A549 (cell line): Measurements from ENCODE around the gene XYLT1. TPM values are rescaled to one million over a fixed set of nuclear protein-coding genes. Genes with fewer than 3 reads are reported as not detected.

Experiments used
- ATAC-seq, 2 experiments: fragments of 200-7000 bp in 1 of 2; fragments of >200 bp in 1 of 2; cut with Nextera tagmentation in 1 of 2; cut with Tn5 transposase in 1 of 2; 3 replicates each; pipeline versions ENCODE4 v1.8.0 to v1.9.1; 2018 to 2020; ENCODE audit warnings: mild to moderate bottlenecking in 1 of 2, moderate library complexity in 1 of 2
- CTCF ChIA-PET: fragments of 300-600 bp; sonication (Branson Sonifier 250); formaldehyde crosslinking; extraction: SDS; loops from one replicate; lab custom pipeline; 2021; ENCODE audit warnings: antibody characterized with exemption, inconsistent platforms; lab: Yijun Ruan, JAX
- POLR2A ChIA-PET: fragments of 350-600 bp; formaldehyde crosslinking; extraction: SDS; loops from one replicate; lab custom pipeline; 2021; ENCODE audit warnings: antibody characterized with exemption, inconsistent platforms; lab: Yijun Ruan, JAX
- DNase-seq, 2 experiments: peaks; one replicate each; pipeline versions ENCODE4 v3.0.0 to v3.0.0-alpha.2; 2011 to 2016; ENCODE audit warnings: low read depth in 1 of 2, low spot score in 1 of 2
- FAIRE-seq: peaks from 2 replicates; lab custom pipeline; 2011; peaks lifted over from hg19 to GRCh38; lab: Jason Lieb, UNC
- H3K27ac ChIP-seq, 2 experiments: fragments of >200 bp; sonication (Bioruptor Twin); formaldehyde crosslinking; 3 replicates each; pipeline ENCODE4 v1.5.1; 2016 to 2017
- H3K4me1 ChIP-seq: fragments of >200 bp; sonication (Bioruptor Twin); formaldehyde crosslinking; 3 replicates; pipeline ENCODE4 v1.6.1; 2016
- H3K4me2 ChIP-seq: fragments of >200 bp; sonication (Bioruptor Twin); formaldehyde crosslinking; 3 replicates; pipeline ENCODE4 v1.6.1; 2016
- H3K4me3 ChIP-seq: fragments of >200 bp; sonication (Bioruptor Twin); formaldehyde crosslinking; 3 replicates; pipeline ENCODE4 v1.5.1; 2016
- H3K9me3 ChIP-seq: fragments of >200 bp; sonication (Bioruptor Twin); formaldehyde crosslinking; 3 replicates; pipeline ENCODE4 v1.6.1; 2016
- CBX8 ChIP-seq: fragments of 200-600 bp; sonication (generic); IDR thresholded peaks from 2 replicates; pipeline ENCODE4 v1.6.1; 2016
- CEBPB ChIP-seq, 2 experiments: fragments of >200 bp in 1 of 2; sonication (Bioruptor Twin) in 1 of 2; formaldehyde crosslinking in 1 of 2; IDR thresholded peaks; 2 replicates each; pipeline ENCODE4 v1.6.1; 2012 to 2016
- CHD4 ChIP-seq: fragments of 200-600 bp; sonication (generic); IDR thresholded peaks from 2 replicates; pipeline ENCODE4 v1.6.1; 2016; ENCODE audit warnings: antibody characterized with exemption, mild to moderate bottlenecking, borderline replicate concordance
- CTCF ChIP-seq: fragments of >200 bp; sonication (Bioruptor Twin); formaldehyde crosslinking; IDR thresholded peaks from 3 replicates; pipeline ENCODE4 v1.5.1; 2016
- EHF ChIP-seq: fragments of 250-450 bp; sonication (Bioruptor Pico); IDR thresholded peaks from 2 replicates; pipeline ENCODE4 v1.5.0; 2020; ENCODE audit warnings: mild to moderate bottlenecking
- EHMT2 ChIP-seq: fragments of 200-600 bp; sonication (generic); IDR thresholded peaks from 2 replicates; pipeline ENCODE4 v1.6.1; 2016; ENCODE audit warnings: antibody characterized with exemption, low read depth, mild to moderate bottlenecking, moderate library complexity
- ELK1 ChIP-seq: fragments of 150-350 bp; IDR thresholded peaks from 2 replicates; pipeline ENCODE4 v1.6.1; 2014; ENCODE audit warnings: low read depth, mild to moderate bottlenecking, low read length
- EP300 ChIP-seq, 2 experiments: fragments of >200 bp; sonication (Bioruptor Twin); formaldehyde crosslinking; IDR thresholded peaks; 2 replicates in 1 of 2; 3 replicates in 1 of 2; pipeline ENCODE4 v1.6.1; 2016 to 2017
- ESRRA ChIP-seq: fragments of 150-350 bp; IDR thresholded peaks from 2 replicates; pipeline ENCODE4 v1.6.1; 2014; ENCODE audit warnings: mild to moderate bottlenecking, low read length, borderline replicate concordance
- FOSB ChIP-seq: fragments of 250-450 bp; sonication (Bioruptor Pico); IDR thresholded peaks from 2 replicates; pipeline ENCODE4 v1.5.0; 2020; ENCODE audit warnings: mild to moderate bottlenecking, moderate library complexity
- GATA3 ChIP-seq: IDR thresholded peaks from 2 replicates; pipeline ENCODE4 v1.6.1; 2012; ENCODE audit warnings: borderline replicate concordance
- HEYL ChIP-seq: fragments of 250-450 bp; sonication (Bioruptor Pico); IDR thresholded peaks from 2 replicates; pipeline ENCODE4 v1.8.0; 2021; ENCODE audit warnings: mild to moderate bottlenecking, moderate library complexity
- HOXA7 ChIP-seq: fragments of 250-450 bp; sonication (Bioruptor Pico); IDR thresholded peaks from 2 replicates; pipeline ENCODE4 v1.5.0; 2020; ENCODE audit warnings: mild to moderate bottlenecking, moderate library complexity
- HOXB5 ChIP-seq: fragments of 250-450 bp; sonication (Bioruptor Pico); IDR thresholded peaks from 2 replicates; pipeline ENCODE4 v1.5.0; 2020; ENCODE audit warnings: mild to moderate bottlenecking, moderate library complexity
- JUN ChIP-seq, 2 experiments: fragments of >200 bp; sonication (Bioruptor Twin); formaldehyde crosslinking; IDR thresholded peaks; 2 replicates in 1 of 2; 3 replicates in 1 of 2; pipeline ENCODE4 v1.6.1; 2016 to 2017
- JUNB ChIP-seq: fragments of >200 bp; sonication (Bioruptor Twin); formaldehyde crosslinking; IDR thresholded peaks from 2 replicates; pipeline ENCODE4 v1.6.1; 2016
- KDM1A ChIP-seq: fragments of 200-600 bp; sonication (generic); IDR thresholded peaks from 2 replicates; pipeline ENCODE4 v1.6.1; 2016; ENCODE audit warnings: low read depth, mild to moderate bottlenecking
- KDM5A ChIP-seq: fragments of 200-600 bp; sonication (generic); IDR thresholded peaks from 2 replicates; pipeline ENCODE4 v1.6.1; 2016; ENCODE audit warnings: antibody characterized with exemption, mild to moderate bottlenecking
- MYC ChIP-seq: IDR thresholded peaks from 2 replicates; pipeline ENCODE4 v1.6.1; 2012; ENCODE audit warnings: mild to moderate bottlenecking, inconsistent platforms, low read length, improper control_type of control experiment, borderline replicate concordance
- NR3C1 ChIP-seq: fragments of >200 bp; sonication (Bioruptor Twin); formaldehyde crosslinking; IDR thresholded peaks from 3 replicates; pipeline ENCODE4 v1.6.1; 2017
- POLR2AphosphoS2 ChIP-seq: conservative IDR thresholded peaks from 2 replicates; pipeline ENCODE4 v1.6.1; 2012; ENCODE audit warnings: low read length, improper control_type of control experiment, inconsistent platforms
- RAD21 ChIP-seq, 2 experiments: fragments of >200 bp in 1 of 2; sonication (Bioruptor Twin) in 1 of 2; formaldehyde crosslinking in 1 of 2; IDR thresholded peaks in 1 of 2; conservative IDR thresholded peaks in 1 of 2; 2 replicates in 1 of 2; 3 replicates in 1 of 2; pipeline ENCODE4 v1.6.1; 2012 to 2018; ENCODE audit warnings: inconsistent platforms in 1 of 2
- RARB ChIP-seq: fragments of 250-450 bp; sonication (Bioruptor Pico); IDR thresholded peaks from 2 replicates; pipeline ENCODE4 v1.8.0; 2021; ENCODE audit warnings: mild to moderate bottlenecking, moderate library complexity
- RNF2 ChIP-seq: fragments of 200-600 bp; sonication (generic); IDR thresholded peaks from 2 replicates; pipeline ENCODE4 v1.6.1; 2016; ENCODE audit warnings: low read depth, mild to moderate bottlenecking, antibody characterized with exemption, moderate library complexity, borderline replicate concordance
- SREBF2 ChIP-seq: fragments of 450-650 bp; IDR thresholded peaks from 2 replicates; pipeline ENCODE4 v1.6.1; 2014; ENCODE audit warnings: mild to moderate bottlenecking, moderate library complexity
- ZFP36 ChIP-seq: fragments of 450-650 bp; IDR thresholded peaks from 2 replicates; pipeline ENCODE4 v1.6.1; 2014; ENCODE audit warnings: borderline replicate concordance; ENCODE audit not compliant: partially characterized antibody
- WGBS: methylation state at CpG from one replicate; pipeline ENCODE4 v1.1.6; 2017; ENCODE audit errors: missing lambda C conversion rate; 5-methylcytosine and 5-hydroxymethylcytosine counted together
- polyA plus RNA-seq, 4 experiments: library from polyadenylated mRNA; depleted of rRNA in 3 of 4; stranded (reverse); fragments of >200 nt; fragmentation: RNase III in 1 of 4; extraction: RNeasy Plus Mini Kit Qiagen cat#74134 plus additional on column Dnase treatment in 1 of 4; gene quantifications; 2 replicates in 3 of 4; 3 replicates in 1 of 4; pipeline ENCODE4 v1.2.3, GENCODE V29; 2011 to 2017
- TF ChIP-seq, protein P1 (sequence below): fragments of 200-600 bp; sonication (generic); IDR thresholded peaks from 2 replicates; pipeline ENCODE4 v1.6.1; 2016; ENCODE audit warnings: antibody characterized with exemption, mild to moderate bottlenecking, moderate library complexity
- TF ChIP-seq, protein P2 (sequence below): fragments of 250-450 bp; sonication (Bioruptor Pico); IDR thresholded peaks from 2 replicates; pipeline ENCODE4 v1.5.0; 2020; ENCODE audit warnings: low read depth, mild to moderate bottlenecking, moderate library complexity
- TF ChIP-seq, protein P3 (sequence below): fragments of >200 bp; sonication (Bioruptor Twin); formaldehyde crosslinking; IDR thresholded peaks from 2 replicates; pipeline ENCODE4 v1.6.1; 2016

Gene XYLT1
- polyA plus RNA-seq, 2 of the 4 experiments (the other 2 are of a cell fraction), result 0.78 to 0.88 TPM

- no peak overlapping the region for H3K4me3 ChIP-seq
- no peak overlapping the region for H3K4me2 ChIP-seq
- WGBS, result 0% methylated on average over 1 of the region's 1 CpG
- TF ChIP-seq, protein P1, sequence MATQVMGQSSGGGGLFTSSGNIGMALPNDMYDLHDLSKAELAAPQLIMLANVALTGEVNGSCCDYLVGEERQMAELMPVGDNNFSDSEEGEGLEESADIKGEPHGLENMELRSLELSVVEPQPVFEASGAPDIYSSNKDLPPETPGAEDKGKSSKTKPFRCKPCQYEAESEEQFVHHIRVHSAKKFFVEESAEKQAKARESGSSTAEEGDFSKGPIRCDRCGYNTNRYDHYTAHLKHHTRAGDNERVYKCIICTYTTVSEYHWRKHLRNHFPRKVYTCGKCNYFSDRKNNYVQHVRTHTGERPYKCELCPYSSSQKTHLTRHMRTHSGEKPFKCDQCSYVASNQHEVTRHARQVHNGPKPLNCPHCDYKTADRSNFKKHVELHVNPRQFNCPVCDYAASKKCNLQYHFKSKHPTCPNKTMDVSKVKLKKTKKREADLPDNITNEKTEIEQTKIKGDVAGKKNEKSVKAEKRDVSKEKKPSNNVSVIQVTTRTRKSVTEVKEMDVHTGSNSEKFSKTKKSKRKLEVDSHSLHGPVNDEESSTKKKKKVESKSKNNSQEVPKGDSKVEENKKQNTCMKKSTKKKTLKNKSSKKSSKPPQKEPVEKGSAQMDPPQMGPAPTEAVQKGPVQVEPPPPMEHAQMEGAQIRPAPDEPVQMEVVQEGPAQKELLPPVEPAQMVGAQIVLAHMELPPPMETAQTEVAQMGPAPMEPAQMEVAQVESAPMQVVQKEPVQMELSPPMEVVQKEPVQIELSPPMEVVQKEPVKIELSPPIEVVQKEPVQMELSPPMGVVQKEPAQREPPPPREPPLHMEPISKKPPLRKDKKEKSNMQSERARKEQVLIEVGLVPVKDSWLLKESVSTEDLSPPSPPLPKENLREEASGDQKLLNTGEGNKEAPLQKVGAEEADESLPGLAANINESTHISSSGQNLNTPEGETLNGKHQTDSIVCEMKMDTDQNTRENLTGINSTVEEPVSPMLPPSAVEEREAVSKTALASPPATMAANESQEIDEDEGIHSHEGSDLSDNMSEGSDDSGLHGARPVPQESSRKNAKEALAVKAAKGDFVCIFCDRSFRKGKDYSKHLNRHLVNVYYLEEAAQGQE, result no peak
- no peak for TF ChIP-seq RNF2
- TF ChIP-seq, protein P2, sequence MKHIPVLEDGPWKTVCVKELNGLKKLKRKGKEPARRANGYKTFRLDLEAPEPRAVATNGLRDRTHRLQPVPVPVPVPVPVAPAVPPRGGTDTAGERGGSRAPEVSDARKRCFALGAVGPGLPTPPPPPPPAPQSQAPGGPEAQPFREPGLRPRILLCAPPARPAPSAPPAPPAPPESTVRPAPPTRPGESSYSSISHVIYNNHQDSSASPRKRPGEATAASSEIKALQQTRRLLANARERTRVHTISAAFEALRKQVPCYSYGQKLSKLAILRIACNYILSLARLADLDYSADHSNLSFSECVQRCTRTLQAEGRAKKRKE (CRISPR knock-in tag), result no peak
- TF ChIP-seq KDM1A, result no peak
- TF ChIP-seq NR3C1, result no peak
- TF ChIP-seq CEBPB (IDR thresholded peaks at IDR 0.05), result no peak
- no peak for TF ChIP-seq CTCF
- no peak for TF ChIP-seq GATA3
- no peak for TF ChIP-seq HEYL (CRISPR knock-in tag)
- TF ChIP-seq, protein P3, sequence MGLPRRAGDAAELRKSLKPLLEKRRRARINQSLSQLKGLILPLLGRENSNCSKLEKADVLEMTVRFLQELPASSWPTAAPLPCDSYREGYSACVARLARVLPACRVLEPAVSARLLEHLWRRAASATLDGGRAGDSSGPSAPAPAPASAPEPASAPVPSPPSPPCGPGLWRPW, result no peak
- TF ChIP-seq POLR2AphosphoS2, result no peak
- no peak for TF ChIP-seq RARB (CRISPR knock-in tag)
- no peak for TF ChIP-seq RAD21 (conservative IDR thresholded peaks at IDR 0.05 in 1 of 2, IDR thresholded peaks at IDR 0.05 in 1 of 2)
- TF ChIP-seq CHD4, result no peak
- TF ChIP-seq EHMT2, result no peak
- no peak for TF ChIP-seq KDM5A
- TF ChIP-seq MYC, result no peak
- TF ChIP-seq, all 56 proteins: peak for 0
- no peak for ATAC-seq
- H3K9me3 ChIP-seq, result no peaks in the 10 kb centered on the region
- no peak for DNase-seq
- POLR2A ChIA-PET, result no interaction called here
- no peak for FAIRE-seq
- CTCF ChIA-PET, result no interaction called here
- no peaks in the 10 kb centered on the region for H3K4me1 ChIP-seq
- H3K27ac ChIP-seq, result no peak overlapping the region
Measured at GRCh38 chr16:17083628-17084027, 387.1 kb downstream of the XYLT1 start.

DNA sequence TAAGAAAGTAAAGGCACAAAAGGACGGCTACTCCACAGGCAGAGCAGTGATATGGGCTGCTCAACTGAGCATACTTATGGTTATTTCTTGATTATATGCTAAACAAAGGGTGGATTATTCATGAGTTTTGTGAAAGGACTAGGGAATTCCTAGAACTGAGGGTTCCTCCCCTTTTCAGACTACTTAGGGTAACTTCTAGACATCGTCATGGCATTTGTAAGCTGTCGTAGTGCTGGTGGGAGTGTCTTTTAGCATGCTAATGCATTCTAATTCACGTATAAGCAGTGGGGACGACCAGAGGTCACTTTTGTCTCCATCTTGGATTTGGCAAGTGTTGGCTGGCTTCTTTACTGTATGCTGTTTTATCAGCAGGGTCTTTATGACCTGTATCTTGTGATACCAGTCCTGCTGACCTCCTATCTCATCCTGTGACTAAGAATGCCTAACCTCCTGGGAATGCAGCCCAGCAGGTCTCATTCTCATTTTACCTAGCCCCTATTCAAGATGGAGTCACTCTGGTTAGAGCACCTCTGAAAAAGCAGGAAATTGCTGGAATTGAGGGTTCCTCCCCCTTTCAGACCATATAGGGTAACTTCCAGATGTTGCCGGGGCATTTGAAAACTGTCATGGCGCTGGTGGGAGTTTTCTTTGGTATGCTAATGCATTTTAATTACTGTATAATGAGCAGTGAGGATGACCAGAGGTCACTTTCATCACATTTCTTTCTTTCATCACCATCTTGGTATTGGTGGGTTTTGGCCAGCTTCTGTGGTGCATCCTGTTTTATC is 388.5 kb downstream of the XYLT1 start:
- ChIA-PET POLR2A (no interaction called here), CTCF (no interaction called here)
- TF ChIP-seq CBX8, result no peak
- TF ChIP-seq HOXA7 (CRISPR knock-in tag), result no peak
- no peak for TF ChIP-seq JUNB
- no peak for TF ChIP-seq ELK1
- no peak for TF ChIP-seq EHF (CRISPR knock-in tag)
- TF ChIP-seq, protein P3, result no peak
- no peak for TF ChIP-seq ZFP36
- no peak for TF ChIP-seq JUN (IDR thresholded peaks at IDR 0.05)
- no peak for TF ChIP-seq POLR2AphosphoS2
- no peak for TF ChIP-seq SREBF2
- TF ChIP-seq HOXB5 (CRISPR knock-in tag), result no peak
- no peak for TF ChIP-seq RAD21 (conservative IDR thresholded peaks at IDR 0.05 in 1 of 2, IDR thresholded peaks at IDR 0.05 in 1 of 2)
- TF ChIP-seq FOSB (CRISPR knock-in tag), result no peak
- no peak for TF ChIP-seq CEBPB (IDR thresholded peaks at IDR 0.05)
- no peak for TF ChIP-seq EP300 (IDR thresholded peaks at IDR 0.05)
- no peak for TF ChIP-seq KDM1A
- TF ChIP-seq MYC, result no peak
- no peak for TF ChIP-seq ESRRA
- 21% methylated on average over 7 of the region's 7 CpGs for WGBS
- ATAC-seq, result no peak
- no peak overlapping the region for H3K27ac ChIP-seq
- no peaks in the 10 kb centered on the region for H3K4me1 ChIP-seq
- FAIRE-seq, result no peak
- H3K9me3 ChIP-seq, result no peaks in the 10 kb centered on the region
- H3K4me2 ChIP-seq, result no peak overlapping the region
- no peak for DNase-seq
- no peak overlapping the region for H3K4me3 ChIP-seq
